Measurements from ENCODE around the gene SMIM34.
"Not testable (repeated sequence)": the region's sequence is repeated elsewhere in the genome, so short reads cannot be mapped to it uniquely, and the experiment has no call there.

GRCh38 chr21:34456180-34456579, 32.4 kb upstream of the SMIM34 start:
- not testable (repeated sequence) for TF ChIP-seq YY1 (IDR thresholded peaks at IDR 0.05; ENCODE audit: insufficient read depth, insufficient read length); ZNF274 (IDR thresholded peaks at IDR 0.05; ENCODE audit: low read depth, low read length); SUZ12 (IDR thresholded peaks at IDR 0.05; ENCODE audit: extremely low read depth, insufficient read depth, insufficient read length)
